Measurements from ENCODE around the gene LAMB3. TPM values are rescaled to one million over a fixed set of nuclear protein-coding genes. Genes with fewer than 3 reads are reported as not detected.

LAMB3 gene
- total RNA-seq = 11.1 TPM

DNA sequence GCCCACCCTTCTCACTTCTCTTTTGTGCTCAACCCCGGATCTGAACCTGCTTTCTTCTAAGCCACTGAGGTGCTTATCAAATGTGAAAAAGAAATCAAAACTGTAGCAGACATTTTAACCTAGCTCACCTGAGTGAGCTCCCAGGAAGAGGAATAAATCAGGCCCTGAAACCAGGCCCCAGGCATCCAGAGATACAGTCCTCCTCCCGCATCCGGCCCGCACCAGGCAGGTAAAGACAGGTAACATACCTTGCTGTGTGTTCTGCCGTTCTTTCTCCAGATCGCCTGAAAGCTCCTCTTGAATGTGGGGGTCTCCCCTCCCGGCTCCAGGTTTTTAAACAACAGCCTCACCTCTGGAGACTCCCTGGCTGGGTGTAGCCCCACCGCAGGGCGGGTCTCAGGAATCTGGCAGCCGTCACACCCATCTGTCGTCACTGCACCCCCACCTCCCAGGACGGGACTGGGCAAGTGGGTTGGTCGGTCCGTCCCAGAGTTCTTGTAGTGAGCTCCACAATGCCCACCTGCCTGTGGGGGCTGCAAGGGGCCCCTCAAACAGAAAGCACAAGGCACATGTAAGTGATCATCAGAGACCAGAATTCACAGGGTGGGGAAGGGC lies at the start of gene LAMB3:
Gene LAMB3 (minus strand): TSS at position 305 of the 615 bp plus-strand sequence. CDS start 1,481 bp downstream, outside the sequence.

DNA sequence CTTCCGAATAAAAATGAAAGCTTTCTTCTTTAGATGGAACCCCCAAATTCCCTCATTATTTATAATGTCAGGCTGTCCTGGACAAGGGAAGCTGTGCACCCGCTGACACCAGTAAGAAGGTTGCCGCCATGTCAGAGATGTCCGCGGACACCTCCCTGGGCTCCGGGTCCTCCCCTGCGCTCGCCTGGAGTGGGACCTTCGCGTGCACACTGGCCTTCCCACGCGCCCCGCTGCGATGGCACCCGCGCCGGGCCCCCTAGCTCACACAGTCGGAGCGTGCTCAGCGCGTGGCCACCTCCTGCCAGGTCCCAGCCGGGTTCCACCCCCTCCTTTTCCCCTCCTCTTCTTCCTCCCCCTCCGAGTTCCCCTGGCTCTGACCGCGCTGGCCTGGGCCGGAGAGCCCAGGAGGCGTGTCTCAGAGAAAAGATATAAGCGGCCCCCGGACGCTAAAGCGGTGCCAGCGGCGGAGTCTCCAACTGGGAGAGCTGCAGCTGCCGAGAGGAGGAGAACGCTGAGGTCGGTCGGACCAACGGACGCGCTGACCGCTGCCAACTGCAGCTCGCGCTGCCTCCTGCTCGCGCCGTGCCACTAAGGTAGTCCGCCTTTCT lies 22.8 kb upstream of the LAMB3 start, which contains the start of gene G0S2:
Gene G0S2 (plus strand): TSS at position 456 of the 608 bp plus-strand sequence. CDS start 273 bp downstream, outside the sequence.

DNA sequence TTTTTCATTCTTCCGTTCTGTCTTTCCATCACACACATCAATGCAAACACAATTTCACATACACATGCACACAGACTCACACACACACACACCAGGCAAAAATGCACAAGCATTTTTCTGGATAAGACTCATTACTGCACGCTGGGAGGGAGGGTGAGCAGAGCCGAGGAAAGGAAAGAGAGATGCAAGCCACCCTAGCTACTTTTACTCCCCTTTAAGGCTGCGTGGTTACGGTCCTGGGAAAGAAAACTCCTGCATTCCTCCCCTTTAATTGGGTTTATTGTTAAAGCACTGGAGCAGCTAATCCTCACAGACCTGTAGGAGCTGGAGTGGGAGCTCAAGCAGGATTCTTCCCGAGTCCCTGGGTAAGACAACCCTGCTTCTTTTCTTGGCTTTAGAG lies 68.8 kb downstream of the LAMB3 start, which contains the start of gene CAMK1G:
Gene CAMK1G (plus strand): TSS at position 307 of the 400 bp plus-strand sequence. CDS start 11,270 bp downstream, outside the sequence.

Other genes with a start within 250 kb of the LAMB3 start
- gene CAMK1G, start 68.7 kb downstream of the LAMB3 start, total RNA-seq = 0.93 TPM
- gene G0S2, start 23.0 kb upstream of the LAMB3 start, total RNA-seq = 9.5 TPM
- 0.77 TPM for gene HSD11B1, start 52.4 kb upstream of the LAMB3 start, total RNA-seq
- 0.99 TPM for gene TRAF3IP3, start 103.6 kb upstream of the LAMB3 start, total RNA-seq
- gene C1orf74, start 132.1 kb upstream of the LAMB3 start, total RNA-seq = 2.6 TPM
- gene IRF6, start 153.7 kb upstream of the LAMB3 start, total RNA-seq = 7.8 TPM
- gene UTP25, start 175.5 kb upstream of the LAMB3 start, total RNA-seq = 10.4 TPM